HG03571 (cell line): Measurements from ENCODE around the gene SLC27A2.
"Not testable (repeated sequence)": the region's sequence is repeated elsewhere in the genome, so short reads cannot be mapped to it uniquely, and the experiment has no call there.

ENCODE experiments used
- ATAC-seq: cut with Tn5 transposase; IDR thresholded peaks from one replicate; pipeline ENCODE4 v1.9.1; 2021; ENCODE audit not compliant: unreplicated experiment

SLC27A2 gene

DNA sequence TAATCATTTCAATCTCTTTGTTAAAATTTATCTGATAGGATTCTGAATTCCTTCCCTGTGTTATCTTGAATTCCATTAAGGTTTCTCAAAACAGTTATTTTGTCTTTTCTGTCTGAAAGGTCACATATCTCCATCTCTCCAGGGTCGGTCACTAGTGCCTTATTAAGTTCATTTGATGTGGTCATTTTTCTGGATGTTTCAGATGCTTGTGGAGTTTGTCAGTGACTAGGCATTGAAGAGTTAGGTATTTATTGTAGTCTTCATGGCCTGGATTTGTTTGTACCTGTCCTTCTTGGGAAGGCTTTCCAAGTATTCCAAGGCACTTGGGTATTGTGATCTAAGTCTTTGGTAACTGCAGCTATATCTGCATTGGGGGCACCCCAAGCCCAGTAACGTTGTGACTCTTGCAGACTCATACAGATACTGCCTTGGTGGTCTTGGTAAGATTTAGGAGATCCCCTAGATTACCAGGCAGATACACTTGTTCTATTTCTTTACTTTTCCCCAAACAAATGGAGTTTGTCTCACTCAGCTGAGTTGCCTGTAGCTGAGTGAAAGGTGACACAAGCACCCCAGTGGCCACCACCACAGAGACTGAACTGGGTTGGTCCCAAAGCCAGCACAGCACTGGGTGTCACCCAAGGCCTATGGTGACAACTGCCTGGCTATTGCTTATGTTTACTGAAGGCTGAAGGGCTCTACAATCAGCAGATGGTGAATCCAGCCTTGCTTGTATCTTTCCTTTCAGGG lies 18.9 kb upstream of the SLC27A2 start:
- no peak for ATAC-seq

DNA sequence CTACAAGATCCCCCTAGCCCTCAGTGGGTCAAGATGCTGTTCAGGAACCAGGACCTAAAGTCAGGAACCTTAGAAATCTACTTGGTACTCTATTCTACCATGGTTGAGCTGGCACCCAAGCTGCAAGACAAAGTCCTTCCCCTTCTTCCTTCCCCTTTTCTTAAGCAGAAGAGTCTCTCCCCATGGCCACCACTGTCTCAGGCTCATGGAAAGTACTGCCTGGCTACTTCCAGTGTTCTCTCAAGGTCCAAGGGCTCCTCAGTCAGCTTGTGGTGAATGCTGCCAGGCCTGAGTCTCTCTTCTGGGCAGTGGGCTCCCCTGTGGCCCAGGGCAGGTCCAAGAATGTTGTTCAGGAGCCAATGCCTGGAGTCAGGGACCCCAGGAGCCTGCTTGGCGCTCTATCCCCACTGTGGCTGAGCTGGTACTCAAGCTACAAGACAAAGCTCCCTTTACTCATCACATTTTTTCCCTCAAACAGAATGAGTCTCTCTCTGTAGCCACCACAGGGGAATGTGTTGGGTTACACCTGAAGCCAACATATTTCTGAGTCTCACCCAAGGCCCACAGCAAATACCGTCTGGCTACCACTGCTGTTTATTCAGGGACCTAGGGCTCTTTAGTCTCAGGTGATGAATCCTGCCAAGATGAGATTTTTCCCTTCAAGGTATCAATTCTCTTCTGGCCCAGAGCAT lies 18.1 kb upstream of the SLC27A2 start:
- no peak for ATAC-seq

DNA sequence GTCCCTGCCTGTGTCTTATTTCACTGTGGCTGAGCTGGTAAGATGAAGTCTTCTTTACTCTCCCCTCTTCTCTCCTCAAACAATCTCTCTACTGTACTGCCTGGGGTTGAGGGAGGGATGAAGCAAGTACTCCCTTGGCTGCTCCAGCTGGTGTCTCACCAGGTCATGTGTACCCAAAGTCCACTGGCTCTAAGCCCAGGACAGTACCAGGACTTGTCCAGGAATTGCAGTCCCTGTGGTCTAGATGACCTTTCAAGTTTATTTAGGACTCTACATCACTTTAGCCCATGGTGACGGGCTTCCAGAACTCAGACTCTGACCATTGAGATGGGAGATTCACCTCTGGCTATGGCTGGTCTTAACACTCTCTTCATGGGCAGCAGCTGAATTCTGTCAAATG lies 17.5 kb upstream of the SLC27A2 start:
- ATAC-seq, result no peak

DNA sequence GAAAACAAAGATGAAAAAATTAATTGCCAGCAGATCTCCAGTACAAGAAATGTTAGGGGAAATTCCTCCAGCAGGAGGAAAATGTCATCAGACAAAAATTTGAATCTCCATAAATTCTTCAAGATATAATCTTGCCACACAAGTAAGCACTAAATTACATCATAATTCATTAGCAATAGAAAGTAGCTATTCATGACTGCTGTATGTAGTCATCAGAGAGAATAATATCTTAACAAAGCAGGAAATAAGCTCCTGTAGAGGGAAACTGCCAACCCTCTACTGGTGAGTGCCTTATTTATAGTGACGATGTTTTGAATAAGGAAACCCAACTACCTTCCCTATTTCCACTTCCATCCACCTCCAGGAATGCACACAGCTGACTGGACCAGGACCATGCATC lies 15.8 kb upstream of the SLC27A2 start:
- ATAC-seq, result no peak

DNA sequence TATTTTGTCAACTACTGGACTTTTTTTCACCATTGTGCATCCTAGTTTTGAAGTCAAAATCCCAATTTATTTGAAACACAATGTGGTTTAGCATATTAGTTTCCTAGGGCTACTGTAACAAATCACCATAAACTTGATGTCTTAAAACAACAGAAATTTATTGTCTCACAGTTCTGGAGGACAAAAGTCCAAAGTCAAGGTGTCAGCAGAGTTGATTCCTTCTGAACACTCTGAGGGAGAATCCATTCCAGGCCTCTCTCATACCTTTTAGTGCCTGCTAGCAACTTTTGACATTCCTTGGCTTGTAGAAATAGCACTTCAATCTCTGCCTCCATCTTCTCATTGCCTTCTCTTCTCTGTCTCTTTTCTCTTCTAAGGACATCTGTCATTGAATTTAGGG lies 14.9 kb upstream of the SLC27A2 start:
- no peak for ATAC-seq

DNA sequence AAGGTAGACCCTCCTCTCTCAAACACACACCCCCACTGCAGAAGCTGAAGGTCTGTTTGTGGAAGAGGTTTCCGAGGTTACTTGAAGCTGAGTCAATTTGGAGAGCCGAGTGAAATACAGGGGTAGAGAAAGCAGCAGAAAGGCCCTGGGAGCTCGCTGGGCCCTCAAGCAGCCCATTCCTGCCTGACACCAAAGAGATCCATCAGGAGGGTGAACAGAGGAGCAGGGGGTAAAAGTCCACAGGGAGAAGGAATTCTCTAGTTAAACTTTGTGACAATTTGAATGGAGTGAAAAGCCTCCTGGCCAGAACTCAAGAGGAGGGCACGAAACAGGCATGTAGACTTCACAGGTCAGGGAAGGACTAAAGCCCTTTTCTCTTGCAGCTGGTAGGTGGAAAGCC lies 13.6 kb upstream of the SLC27A2 start:
- no peak for ATAC-seq

DNA sequence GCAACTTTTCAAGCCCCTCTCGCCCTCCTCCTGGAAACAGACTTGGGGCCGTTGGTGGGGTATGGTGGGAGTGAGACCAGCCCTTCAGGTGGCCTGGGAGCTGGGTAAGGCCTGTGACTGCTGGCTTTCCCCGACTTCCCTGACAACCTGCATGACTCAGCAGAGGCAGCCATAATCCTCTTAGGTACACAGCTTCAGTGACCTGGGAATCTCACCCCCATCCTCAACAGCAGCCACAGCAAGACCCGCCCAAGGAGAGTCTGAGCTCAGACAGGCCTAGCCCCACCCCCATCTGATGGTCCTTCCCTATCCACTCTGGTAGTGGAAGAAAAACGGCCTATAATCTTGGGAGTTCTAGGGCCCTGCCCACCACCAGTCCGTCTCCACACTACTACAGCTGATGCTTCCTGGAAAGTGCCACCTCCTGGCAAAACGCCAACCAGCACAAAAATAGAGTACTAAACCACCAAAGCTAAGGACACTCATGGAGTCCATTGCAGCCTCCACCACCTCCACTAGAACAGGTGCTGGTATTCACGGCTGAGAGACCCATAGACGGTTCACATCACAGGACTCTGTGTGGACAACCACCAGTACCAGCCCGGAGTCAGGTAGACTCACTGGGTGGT lies 13.1 kb upstream of the SLC27A2 start:
- no peak for ATAC-seq

DNA sequence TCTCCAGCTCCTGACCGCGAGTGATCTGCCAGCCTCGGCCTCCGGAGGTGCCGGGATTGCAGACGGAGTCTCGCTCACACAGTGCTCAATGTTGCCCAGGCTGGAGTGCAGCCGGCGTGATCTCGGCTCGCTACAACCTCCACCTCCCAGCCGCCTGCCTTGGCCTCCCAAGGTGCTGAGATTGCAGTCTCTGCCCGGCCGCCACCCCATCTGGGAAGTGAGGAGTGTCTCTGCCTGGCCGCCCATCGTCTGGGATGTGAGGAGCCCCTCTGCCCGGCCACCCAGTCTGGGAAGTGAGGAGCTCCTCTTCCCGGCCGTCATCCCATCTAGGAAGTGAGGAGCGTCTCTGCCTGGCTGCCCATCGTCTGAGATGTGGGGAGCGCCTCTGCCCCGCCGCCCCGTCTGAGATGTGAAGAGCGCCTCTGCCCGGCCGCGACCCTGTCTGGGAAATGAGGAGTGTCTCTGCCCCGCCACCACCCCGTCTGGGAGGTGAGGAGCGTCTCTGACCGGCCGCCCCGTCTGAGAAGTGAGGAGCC lies 9.6 kb upstream of the SLC27A2 start:
- ATAC-seq, result not testable (repeated sequence)

DNA sequence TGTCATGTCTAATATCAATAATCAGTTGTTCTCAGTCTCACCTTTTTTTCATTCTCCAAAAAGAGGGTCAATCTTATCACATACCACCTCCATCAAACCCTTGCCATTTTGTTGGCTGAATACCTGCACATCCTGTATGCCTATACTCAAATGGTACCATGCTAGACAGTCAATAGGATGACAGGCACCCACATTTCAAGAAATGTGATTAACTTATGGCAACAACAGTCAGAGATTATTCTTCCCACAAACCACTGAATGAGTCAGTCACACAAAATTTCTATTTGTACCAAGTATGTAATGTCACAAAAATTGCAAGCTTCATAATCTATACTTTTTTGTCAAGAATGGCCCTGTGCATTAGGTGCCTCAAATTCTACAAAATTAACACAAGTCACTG lies 5.1 kb upstream of the SLC27A2 start:
- ATAC-seq, result no peak

DNA sequence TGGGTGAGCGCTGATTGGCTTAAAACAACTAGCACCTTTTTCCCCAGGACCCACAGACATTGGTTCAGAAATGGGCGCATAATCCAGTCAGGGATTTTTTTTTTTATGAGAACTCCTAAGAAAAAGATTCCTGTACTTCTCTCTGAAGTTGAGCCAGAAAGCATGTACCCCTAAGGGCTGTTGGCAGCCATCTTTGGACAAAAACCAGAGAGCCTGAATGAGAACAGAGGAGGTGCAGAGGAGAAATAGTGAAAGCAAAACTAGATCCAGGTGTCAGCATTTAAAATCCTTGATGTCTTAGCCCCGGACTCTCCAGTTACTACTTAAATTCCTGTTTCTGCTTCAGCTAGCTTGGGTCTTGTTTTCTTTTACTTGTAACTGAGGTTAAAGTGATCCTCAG lies 1.9 kb upstream of the SLC27A2 start:
- no peak for ATAC-seq

DNA sequence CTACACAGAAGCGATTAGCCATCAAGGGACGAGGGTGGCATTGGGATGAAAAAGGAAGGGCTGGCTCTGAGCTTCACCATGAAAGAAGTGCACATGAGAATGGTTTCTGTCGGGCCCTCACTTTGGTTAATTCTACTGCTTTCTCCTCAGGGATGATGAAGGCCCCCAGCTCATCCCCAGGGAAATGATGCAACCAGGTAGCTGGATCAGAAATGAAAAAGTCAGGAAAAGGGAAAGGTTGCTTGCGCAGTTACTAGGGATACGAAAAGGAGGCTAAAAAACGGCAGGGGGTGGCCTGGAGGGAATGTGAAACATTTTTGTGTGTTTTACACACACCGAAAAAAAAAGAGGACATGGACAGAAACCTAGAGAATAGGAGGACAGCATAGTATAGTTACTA lies 1.4 kb upstream of the SLC27A2 start:
- ATAC-seq, result no peak

DNA sequence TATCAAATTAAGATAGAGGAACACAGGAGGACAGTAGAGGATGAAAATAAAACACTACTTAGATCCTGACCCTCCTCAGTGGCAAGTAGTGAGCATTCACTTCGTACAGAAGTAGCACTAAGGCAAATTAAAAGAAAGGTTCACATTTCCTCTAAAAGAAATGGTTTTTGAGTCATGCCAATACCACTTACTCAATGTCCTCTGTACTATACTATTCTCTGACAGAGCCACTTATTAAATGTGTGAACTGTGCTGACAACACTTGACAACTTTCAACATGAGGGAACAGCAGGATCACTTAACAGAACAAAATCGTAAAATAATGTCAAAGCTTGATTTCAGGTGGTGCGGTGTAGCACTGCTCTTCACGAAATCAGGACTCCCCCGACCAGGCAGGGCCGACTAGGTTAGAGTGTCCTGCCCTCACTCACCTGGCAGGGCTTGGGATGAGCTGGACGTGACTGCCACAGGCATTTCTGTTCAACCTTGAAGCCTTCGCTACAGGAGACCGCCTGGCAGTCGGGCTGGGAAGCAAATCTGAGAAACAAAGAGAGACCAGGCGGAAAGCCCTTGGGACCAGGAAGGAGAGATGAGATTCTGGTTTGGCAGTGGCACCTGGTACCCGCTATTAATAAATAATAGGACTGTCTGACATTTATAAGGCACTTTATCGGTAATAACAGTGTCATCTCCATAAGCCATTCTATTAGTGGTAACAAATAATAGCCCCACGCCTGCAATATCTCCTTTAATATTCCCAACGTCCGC lies 611 bp upstream of the SLC27A2 start:
- no peak for ATAC-seq

DNA sequence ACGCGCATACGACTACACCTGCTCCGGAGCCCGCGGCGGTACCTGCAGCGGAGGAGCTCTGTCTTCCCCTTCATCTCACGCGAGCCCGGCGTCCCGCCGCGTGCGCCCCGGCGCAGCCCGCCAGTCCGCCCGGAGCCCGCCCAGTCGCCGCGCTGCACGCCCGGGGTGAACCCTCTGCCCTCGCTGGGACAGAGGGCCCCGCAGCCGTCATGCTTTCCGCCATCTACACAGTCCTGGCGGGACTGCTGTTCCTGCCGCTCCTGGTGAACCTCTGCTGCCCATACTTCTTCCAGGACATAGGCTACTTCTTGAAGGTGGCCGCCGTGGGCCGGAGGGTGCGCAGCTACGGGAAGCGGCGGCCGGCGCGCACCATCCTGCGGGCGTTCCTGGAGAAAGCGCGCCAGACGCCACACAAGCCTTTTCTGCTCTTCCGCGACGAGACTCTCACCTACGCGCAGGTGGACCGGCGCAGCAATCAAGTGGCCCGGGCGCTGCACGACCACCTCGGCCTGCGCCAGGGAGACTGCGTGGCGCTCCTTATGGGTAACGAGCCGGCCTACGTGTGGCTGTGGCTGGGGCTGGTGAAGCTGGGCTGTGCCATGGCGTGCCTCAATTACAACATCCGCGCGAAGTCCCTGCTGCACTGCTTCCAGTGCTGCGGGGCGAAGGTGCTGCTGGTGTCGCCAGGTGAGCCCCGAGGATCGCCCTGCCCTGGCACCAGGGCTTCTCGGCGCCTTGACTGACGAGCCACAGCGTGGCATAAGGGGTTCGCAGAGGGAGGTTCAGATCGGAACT lies 420 bp downstream of the SLC27A2 start:
- ATAC-seq, result peak; percentile 52

DNA sequence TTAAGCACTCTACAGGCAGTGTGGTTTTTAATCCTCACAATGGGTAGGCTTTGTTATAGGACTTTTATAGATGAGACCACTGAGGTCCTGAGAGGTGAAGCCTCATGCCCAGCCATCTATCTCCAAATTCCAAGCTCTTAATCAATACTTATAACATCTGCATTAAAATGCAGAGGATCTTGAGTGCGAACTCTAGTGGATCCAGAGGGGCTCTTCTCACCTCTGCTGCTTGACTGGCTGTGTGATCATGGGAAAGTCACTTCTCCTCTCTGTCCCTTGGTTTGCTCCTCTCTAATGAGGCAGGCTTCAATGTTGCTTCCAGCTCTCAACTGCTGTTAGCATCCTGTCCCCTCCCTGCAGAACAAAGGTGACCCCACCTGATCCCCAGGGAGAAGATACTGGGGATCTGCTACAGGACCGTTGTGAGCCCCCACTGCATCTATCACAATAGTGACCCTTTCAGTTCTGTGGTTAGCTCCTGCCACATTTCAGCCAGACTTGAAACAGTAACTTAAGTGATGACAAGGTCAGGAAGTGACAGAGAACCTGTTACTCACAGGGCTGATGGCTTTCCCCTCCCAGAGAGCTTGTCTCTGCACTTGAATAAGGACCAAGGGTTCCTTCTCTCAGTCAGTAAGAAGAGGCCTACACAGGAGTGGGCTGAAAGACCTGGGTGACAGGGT lies 1.3 kb downstream of the SLC27A2 start:
- peak; percentile 67 for ATAC-seq

DNA sequence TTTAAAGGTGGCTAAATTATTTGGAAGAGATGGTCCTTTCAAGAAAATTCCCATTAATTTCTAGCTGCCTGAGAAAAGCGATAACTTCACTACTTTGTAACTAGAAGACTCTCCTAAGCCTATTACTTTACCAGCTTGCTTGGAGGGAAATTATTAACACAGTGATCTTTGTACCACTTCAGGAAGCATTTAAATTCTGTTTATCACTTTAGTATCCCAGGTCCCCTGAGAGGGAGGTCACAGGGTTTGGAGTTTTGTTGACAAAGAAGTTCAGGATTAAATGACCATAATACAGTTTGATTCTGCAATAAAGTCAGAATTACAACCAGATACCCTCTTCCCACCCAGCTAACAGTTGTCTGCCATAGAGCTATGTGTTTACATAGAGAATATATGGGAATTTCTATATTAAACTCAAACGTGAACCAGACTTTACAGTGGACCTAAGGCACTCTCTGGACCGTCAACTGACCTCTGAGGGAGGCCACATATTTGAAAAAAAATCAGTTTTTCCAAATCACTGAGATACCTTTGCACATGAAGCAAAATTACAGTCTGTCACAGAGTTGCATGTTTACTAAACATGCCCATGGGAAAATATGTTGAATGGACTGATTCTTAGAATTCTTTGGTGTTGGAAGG lies 3.0 kb downstream of the SLC27A2 start:
- no peak for ATAC-seq

DNA sequence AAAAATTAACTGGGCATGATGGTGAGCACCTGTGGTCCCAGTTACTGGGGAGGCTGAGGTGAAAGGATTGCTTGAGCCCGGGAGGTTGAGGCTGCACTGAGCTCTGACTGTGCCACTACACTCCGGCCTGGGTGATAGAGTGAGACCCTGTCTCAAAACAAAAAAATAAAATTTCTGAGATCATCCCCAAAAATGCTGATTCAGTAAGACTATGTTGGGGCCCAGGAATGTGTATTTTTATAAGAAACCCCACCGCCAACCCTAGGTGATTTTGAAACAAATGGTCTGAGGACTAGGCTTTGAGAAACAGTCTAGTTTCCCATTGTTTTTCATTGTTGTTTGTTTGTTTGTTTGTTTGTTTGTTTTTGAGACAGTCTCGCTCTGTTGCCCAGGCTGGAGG lies 4.1 kb downstream of the SLC27A2 start:
- no peak for ATAC-seq

DNA sequence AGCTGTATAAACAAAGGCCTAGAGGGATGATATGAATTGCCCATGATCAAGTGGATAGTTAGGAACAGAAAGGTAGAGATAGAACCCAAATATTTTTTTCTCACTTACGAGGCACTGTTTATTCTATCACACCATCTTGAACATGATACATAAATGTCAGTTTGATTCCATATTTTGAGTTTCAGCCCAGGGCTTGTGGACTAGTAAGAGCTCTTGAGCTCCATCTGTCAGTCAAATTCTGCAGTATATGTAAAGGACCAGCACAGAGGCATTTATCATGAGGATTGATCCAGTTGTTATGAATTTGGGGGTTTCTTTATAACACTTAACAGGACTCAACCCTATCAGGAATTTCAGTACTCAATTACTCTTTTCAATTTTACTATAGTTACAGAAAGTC lies 4.8 kb downstream of the SLC27A2 start:
- ATAC-seq, result no peak

DNA sequence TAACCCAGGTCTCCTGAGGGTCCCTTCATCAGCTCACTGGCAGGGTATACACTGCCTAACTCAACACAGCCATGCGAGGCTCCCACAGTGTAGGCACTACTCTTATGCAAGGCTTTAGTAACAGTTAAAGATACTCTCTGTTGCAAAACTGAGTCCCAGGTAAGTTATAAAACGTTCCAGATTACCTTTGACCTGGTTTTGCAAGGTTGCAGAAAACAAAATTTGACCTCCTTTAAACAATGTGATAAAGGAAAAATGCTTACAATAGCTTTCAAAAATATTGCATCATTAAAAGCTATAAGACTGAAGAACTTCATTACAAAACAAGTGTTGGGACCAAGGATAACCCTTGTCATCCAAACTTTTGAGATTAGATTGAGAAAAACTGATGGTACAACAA lies 5.5 kb downstream of the SLC27A2 start:
- ATAC-seq, result no peak

DNA sequence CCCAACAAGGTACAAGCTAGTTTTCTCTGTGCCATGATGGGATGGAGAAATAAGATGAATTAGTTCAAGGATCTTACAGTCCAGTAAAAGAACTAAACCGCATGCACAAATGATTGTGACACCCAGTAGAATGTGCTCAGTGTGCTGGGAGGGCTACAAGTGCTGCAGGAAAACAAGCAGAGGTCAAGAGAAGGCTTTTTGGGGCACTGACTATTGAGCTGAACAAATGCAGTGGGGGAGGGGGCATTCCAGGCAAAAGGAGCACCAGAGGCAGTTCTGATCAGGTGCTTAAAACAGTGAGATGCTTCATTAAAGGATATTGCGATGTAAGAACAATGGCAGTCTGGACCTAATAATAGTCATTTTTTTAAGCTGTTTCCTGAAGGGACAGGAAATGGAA lies 6.0 kb downstream of the SLC27A2 start:
- no peak for ATAC-seq
